Measurements from ENCODE around the gene CCNE1. TPM values are rescaled to one million over a fixed set of nuclear protein-coding genes. Genes with fewer than 3 reads are reported as not detected.

Gene CCNE1
- total RNA-seq, 2 donors from 2014 or later, result 1.6 to 8.0 TPM

- H3K4me1 ChIP-seq (replicated peaks), result no peaks in the 10 kb centered on the region
- H3K27me3 ChIP-seq (replicated peaks; ENCODE audit: insufficient read depth), result no peaks in the 10 kb centered on the region
- WGBS, result 71% methylated on average over 3 of the region's 3 CpGs
- no peak overlapping the region for H3K27ac ChIP-seq
- intact Hi-C loops (cut with DNase I), result no loop called here
- no peak for TF ChIP-seq POLR2A (IDR thresholded peaks at IDR 0.05)
- no peak for TF ChIP-seq CTCF (IDR thresholded peaks at IDR 0.05)
- TF ChIP-seq POLR2AphosphoS5 (IDR thresholded peaks at IDR 0.05), result no peak
- H3K36me3 ChIP-seq, result no peaks in the 10 kb centered on the region
- H3K9me3 ChIP-seq, result no peaks in the 10 kb centered on the region
- H3K4me3 ChIP-seq, result no peak overlapping the region
- no peak for DNase-seq (ENCODE audit: low spot score)
These were observed 7.3 kb upstream of the CCNE1 start for GRCh38 chr19:29804493-29804892.

DNA sequence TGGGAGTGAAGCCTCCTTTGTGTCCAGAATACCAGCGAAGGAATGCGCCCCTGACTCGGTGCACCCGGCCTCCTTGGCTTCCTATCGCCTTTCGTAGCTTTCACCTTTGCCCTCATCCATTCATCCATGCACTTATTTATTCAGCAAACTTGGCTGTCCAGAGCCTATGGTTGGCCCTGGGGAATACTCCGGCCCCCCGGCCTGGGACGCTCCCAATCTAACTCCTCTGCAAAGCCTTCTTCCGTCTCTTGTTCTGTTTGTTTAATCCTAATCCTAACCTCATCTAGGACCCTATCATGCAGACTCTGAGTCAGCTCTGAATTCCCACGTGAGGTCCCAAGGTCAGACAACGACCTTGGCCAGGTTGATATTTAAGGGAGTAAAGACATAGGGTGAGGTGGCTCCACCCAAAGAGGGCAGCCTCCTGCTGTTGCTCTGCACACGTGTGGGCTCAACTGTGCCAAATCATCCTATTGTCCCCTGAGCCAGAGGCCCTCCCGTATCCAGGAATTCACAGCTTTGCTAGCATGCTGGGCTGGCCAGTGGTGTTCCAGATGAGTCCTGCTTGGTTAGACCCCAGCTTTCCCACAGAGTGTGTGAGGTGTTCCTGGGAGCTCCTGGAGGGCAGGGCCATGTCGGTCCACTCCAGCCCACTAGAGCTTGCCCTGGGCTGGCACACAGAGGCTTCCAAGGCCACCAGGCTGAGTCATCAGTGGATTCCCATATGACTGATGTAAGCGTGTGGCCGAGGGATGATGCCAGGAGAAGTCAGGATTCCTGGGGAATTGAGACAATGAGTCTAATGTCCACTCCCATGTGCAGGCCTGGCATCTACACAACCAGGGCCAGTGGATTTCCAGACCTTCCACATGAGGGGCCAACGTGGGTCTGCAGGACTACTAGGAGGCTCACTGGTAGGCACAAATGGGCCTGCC, 6.5 kb upstream of the CCNE1 start:
- intact Hi-C loops (cut with DNase I), result no loop called here
- WGBS, result 86% methylated on average over 18 of the region's 18 CpGs
- DNase-seq (ENCODE audit: low spot score), result no peak

GRCh38 chr19:29806098-29806866, 5.5 kb upstream of the CCNE1 start:
- H3K4me1 ChIP-seq (replicated peaks), result no peaks in the 10 kb centered on the region
- H3K36me3 ChIP-seq, result no peaks in the 10 kb centered on the region
- no peaks in the 10 kb centered on the region for H3K27me3 ChIP-seq (replicated peaks; ENCODE audit: insufficient read depth)
- WGBS, result 88% methylated on average over 10 of the region's 10 CpGs
- DNase-seq (ENCODE audit: low spot score), result no peak
- H3K9me3 ChIP-seq, result no peaks in the 10 kb centered on the region
- intact Hi-C loops (cut with DNase I), result no loop called here
- no peak for TF ChIP-seq POLR2A (IDR thresholded peaks at IDR 0.05)
- no peak for TF ChIP-seq POLR2AphosphoS5 (IDR thresholded peaks at IDR 0.05)
- no peak for TF ChIP-seq CTCF (IDR thresholded peaks at IDR 0.05)
- no peak overlapping the region for H3K4me3 ChIP-seq
- no peak overlapping the region for H3K27ac ChIP-seq

More for the DNA sequence above, 6.5 kb upstream of the CCNE1 start:
- Histone ChIP-seq H3K9me3 (no peaks in the 10 kb centered on the region), H3K27me3 (replicated peaks; ENCODE audit: insufficient read depth) (no peaks in the 10 kb centered on the region), H3K4me3 (no peak overlapping the region), H3K4me1 (replicated peaks) (no peaks in the 10 kb centered on the region), H3K27ac (no peak overlapping the region), H3K36me3 (no peaks in the 10 kb centered on the region)
- TF ChIP-seq POLR2AphosphoS5 (IDR thresholded peaks at IDR 0.05), result no peak
- TF ChIP-seq CTCF (IDR thresholded peaks at IDR 0.05), result no peak
- TF ChIP-seq POLR2A (IDR thresholded peaks at IDR 0.05), result no peak

- no peaks in the 10 kb centered on the region for H3K27me3 ChIP-seq (replicated peaks; ENCODE audit: insufficient read depth)
- DNase-seq (ENCODE audit: low spot score), result peak; percentile 25
- no peaks in the 10 kb centered on the region for H3K4me1 ChIP-seq (replicated peaks)
- intact Hi-C loops (cut with DNase I), result no loop called here
- TF ChIP-seq POLR2AphosphoS5 (IDR thresholded peaks at IDR 0.05) (no peak), CTCF (IDR thresholded peaks at IDR 0.05) (no peak), POLR2A (IDR thresholded peaks at IDR 0.05) (no peak)
- H3K9me3 ChIP-seq, result no peaks in the 10 kb centered on the region
- H3K27ac ChIP-seq, result no peak overlapping the region
- H3K36me3 ChIP-seq, result no peaks in the 10 kb centered on the region
- no peak overlapping the region for H3K4me3 ChIP-seq
- WGBS, result 58% methylated on average over 6 of the region's 6 CpGs
These were observed 4.6 kb upstream of the CCNE1 start for GRCh38 chr19:29807178-29807577.
